B cell (primary cell): ENCODE results near the gene STUM.

Experiments
- CTCF ChIP-seq: fragments of 200-600 bp; IDR thresholded peaks from one replicate; pipeline ENCODE4 v1.8.0; 2022; ENCODE audit warnings: antibody characterized with exemption, mild to moderate bottlenecking
- EZH2 ChIP-seq: IDR thresholded peaks from 2 replicates; pipeline ENCODE4 v1.6.1; 2012; ENCODE audit warnings: borderline replicate concordance, low read depth, mild to moderate bottlenecking, moderate library complexity, low read length; ENCODE audit not compliant: insufficient read depth, poor library complexity, severe bottlenecking

- TF ChIP-seq CTCF: no peak
- TF ChIP-seq EZH2: no peak
These were observed 21.6 kb upstream of the STUM start for GRCh38 chr1:226526801-226527595.
